B cell (primary cell): ENCODE results near the gene NDST3. TPM values are rescaled to one million over a fixed set of nuclear protein-coding genes. Genes with fewer than 3 reads are reported as not detected.

ENCODE experiments used
- ATAC-seq: fragments of 200-7000 bp; cut with Tn5 transposase; one replicate; pipeline ENCODE4 v1.10.0; 2021; ENCODE audit warnings: low read depth, mild to moderate bottlenecking, moderate number of reproducible peaks, moderate library complexity
- CTCF ChIA-PET: fragments of 350-600 bp; sonication (Branson Sonifier 250); formaldehyde crosslinking; loops from one replicate; lab custom pipeline; 2021; ENCODE audit warnings: antibody characterized with exemption, inconsistent platforms; lab: Charles Lee
- POLR2A ChIA-PET: fragments of 350-600 bp; sonication (Branson Sonifier 250); formaldehyde crosslinking; loops from one replicate; lab custom pipeline; 2021; ENCODE audit warnings: antibody characterized with exemption; lab: Charles Lee
- DNase-seq: peaks from one replicate; pipeline ENCODE4 v3.0.0; 2013
- H2AFZ ChIP-seq: 2 replicates; pipeline ENCODE4 v1.6.1; 2012; ENCODE audit warnings: mild to moderate bottlenecking, low read depth, low read length; ENCODE audit not compliant: insufficient read depth, poor library complexity, severe bottlenecking
- H3K27ac ChIP-seq, 2 donors: 1 replicate in 1 of 2; 2 replicates in 1 of 2; pipeline ENCODE4 v1.5.1; 2012 to 2013; ENCODE audit warnings: low read length in 2 of 2, mild to moderate bottlenecking in 2 of 2, moderate library complexity in 1 of 2
- H3K27me3 ChIP-seq, 4 experiments: fragments of 200-600 bp in 1 of 4; sonication (generic) in 1 of 4; replicated peaks in 1 of 4; 1 replicate in 2 of 4; 2 replicates in 2 of 4; pipeline versions ENCODE4 v1.6.1 to v1.7.0; 2013 to 2016; ENCODE audit warnings: low read length in 3 of 4, mild to moderate bottlenecking in 2 of 4, mixed read lengths in 1 of 4, moderate library complexity in 1 of 4; ENCODE audit not compliant: insufficient read depth in 4 of 4, control insufficient read depth in 3 of 4; ENCODE audit errors: control extremely low read depth in 1 of 4
- H3K36me3 ChIP-seq, 2 experiments: replicated peaks in 1 of 2; 1 replicate in 1 of 2; 2 replicates in 1 of 2; pipeline versions ENCODE4 v1.6.1 to v1.7.1; 2013; ENCODE audit warnings: low read length in 1 of 2; ENCODE audit not compliant: insufficient read depth in 2 of 2, control insufficient read depth in 1 of 2; ENCODE audit errors: control extremely low read depth in 1 of 2, extremely low read depth in 1 of 2
- H3K4me1 ChIP-seq, 2 donors: fragments of 200-600 bp in 1 of 2; sonication (generic) in 1 of 2; 1 replicate in 1 of 2; 2 replicates in 1 of 2; pipeline versions ENCODE4 v1.5.1 to v1.6.1; 2013 to 2017; ENCODE audit warnings: low read length in 2 of 2; ENCODE audit not compliant: control insufficient read depth in 2 of 2, insufficient read depth in 2 of 2
- H3K4me2 ChIP-seq: replicated peaks from 2 replicates; pipeline ENCODE3; 2012; ENCODE audit warnings: mild to moderate bottlenecking, low read depth, low read length; ENCODE audit not compliant: poor library complexity, severe bottlenecking
- H3K4me3 ChIP-seq, 5 experiments: fragments of 200-600 bp in 1 of 5; sonication (generic) in 1 of 5; 1 replicate in 3 of 5; 2 replicates in 2 of 5; pipeline versions ENCODE4 v1.5.1 to v1.7.0; 2011 to 2016; ENCODE audit warnings: low read length in 4 of 5, mild to moderate bottlenecking in 4 of 5, low read depth in 2 of 5, control low read depth in 1 of 5, moderate library complexity in 1 of 5; ENCODE audit not compliant: insufficient read depth in 1 of 5; ENCODE audit errors: control extremely low read depth in 1 of 5, extremely low read depth in 1 of 5
- H3K79me2 ChIP-seq: fragments of 200-600 bp; sonication (generic); one replicate; pipeline ENCODE4 v1.6.0; 2016; ENCODE audit warnings: low read length; ENCODE audit not compliant: control insufficient read depth, insufficient read depth
- H3K9ac ChIP-seq: fragments of 200-600 bp; sonication (generic); 2 replicates; pipeline ENCODE4 v1.6.1; 2017; ENCODE audit warnings: mild to moderate bottlenecking, low read length, moderate library complexity
- H3K9me3 ChIP-seq, 3 donors: one replicate each; pipeline versions ENCODE4 v1.6.1 to v1.7.1; 2013; ENCODE audit warnings: low read length in 2 of 3; ENCODE audit not compliant: control insufficient read depth in 2 of 3, insufficient read depth in 1 of 3; ENCODE audit errors: control extremely low read depth in 1 of 3
- H4K20me1 ChIP-seq: 2 replicates; pipeline ENCODE4 v1.6.0; 2012; ENCODE audit warnings: mild to moderate bottlenecking, low read length; ENCODE audit not compliant: insufficient read depth, control insufficient read depth, poor library complexity, severe bottlenecking
- H3K27ac Mint-ChIP-seq: one replicate; pipeline ENCODE4 v1.8.0; 2021; ENCODE audit warnings: mixed read lengths
- H3K27me3 Mint-ChIP-seq: one replicate; pipeline ENCODE4 v1.8.0; 2021; ENCODE audit warnings: mixed read lengths
- H3K4me1 Mint-ChIP-seq: one replicate; pipeline ENCODE4 v1.8.0; 2021; ENCODE audit warnings: mixed read lengths
- H3K4me3 Mint-ChIP-seq: one replicate; pipeline ENCODE4 v1.8.0; 2021; ENCODE audit warnings: mixed read lengths
- H3K9me3 Mint-ChIP-seq: one replicate; pipeline ENCODE4 v1.8.0; 2022; ENCODE audit warnings: mixed read lengths; ENCODE audit not compliant: insufficient read depth
- CTCF ChIP-seq: fragments of 200-600 bp; IDR thresholded peaks from one replicate; pipeline ENCODE4 v1.8.0; 2022; ENCODE audit warnings: antibody characterized with exemption, mild to moderate bottlenecking
- EZH2 ChIP-seq: IDR thresholded peaks from 2 replicates; pipeline ENCODE4 v1.6.1; 2012; ENCODE audit warnings: borderline replicate concordance, low read depth, mild to moderate bottlenecking, moderate library complexity, low read length; ENCODE audit not compliant: insufficient read depth, poor library complexity, severe bottlenecking
- WGBS: methylation state at CpG from one replicate; pipeline ENCODE4 v1.1.5; 2013; ENCODE audit warnings: missing lambda C conversion rate; ENCODE audit not compliant: insufficient coverage; 5-methylcytosine and 5-hydroxymethylcytosine counted together
- intact Hi-C: fragments of 100-400 bp; cut with micrococcal nuclease; formaldehyde crosslinking; loops from one replicate; pipeline ENCODE4 v1.10.0; 2022
- polyA plus RNA-seq: library from polyadenylated mRNA; depleted of rRNA; stranded (reverse); fragments of >200 nt; gene quantifications from 2 replicates; pipeline ENCODE4 v1.2.3, GENCODE V29; 2012
- small RNA-seq: library from RNA; depleted of rRNA; stranded (forward); fragments of <200 nt; gene quantifications from one replicate; pipeline ENCODE3, GENCODE V24; 2012; ENCODE audit warnings: low replicate concordance, low read depth; ENCODE audit not compliant: insufficient read length
- total RNA-seq, 2 donors: library from RNA; stranded (reverse); fragments of 120-200 nt in 1 of 2; gene quantifications; 1 replicate in 1 of 2; 2 replicates in 1 of 2; pipeline versions ENCODE4 v1.2.3 to v1.2.4, GENCODE V29; 2013 to 2022

Gene NDST3
- total and polyA plus RNA-seq, 2 donors (not counting 1 experiment from before 2014, with no cell fraction given) = not detected

GRCh38 chr4:118307643-118308042 lies 273.4 kb downstream of the NDST3 start:
- CTCF ChIA-PET = interaction anchor here (1.0 kb wide), 1 partner anchor 83 kb away, joined by 3 read pairs; no protein-coding TSS in a partner anchor
- no peak for DNase-seq
- POLR2A ChIA-PET = no interaction called here
- Histone ChIP-seq H3K79me2 (no peaks in the 10 kb centered on the region), H4K20me1 (no peaks in the 10 kb centered on the region), H3K27ac (no peak overlapping the region), H3K27me3 (no peaks in the 10 kb centered on the region), H3K9me3 (no peaks in the 10 kb centered on the region), H3K4me2 (no peak overlapping the region), H3K36me3 (no peaks in the 10 kb centered on the region), H3K4me1 (no peaks in the 10 kb centered on the region), H3K9ac (no peak overlapping the region), H2AFZ (no peak overlapping the region), H3K4me3 (no peak overlapping the region)
- no peaks in the 10 kb centered on the region for H3K4me1 Mint-ChIP-seq
- H3K27me3 Mint-ChIP-seq = peaks cover 26% of the 10 kb centered on the region
- no peak overlapping the region for H3K4me3 Mint-ChIP-seq
- no peak overlapping the region for H3K27ac Mint-ChIP-seq
- intact Hi-C loops = no loop called here
- no peak for ATAC-seq
- WGBS = no CpG with 5 or more reads among the region's 2 CpGs
- TF ChIP-seq EZH2 = no peak
- no peak for TF ChIP-seq CTCF
- no peaks in the 10 kb centered on the region for H3K9me3 Mint-ChIP-seq

Small RNA genes within 50 kb of the gene (small RNA-seq; reads per million reads assigned to genes)
- gene SNORA24 = not detected
